Peyer's patch (tissue), 4 donors: ENCODE measurements around the gene FBXO42. TPM values are rescaled to one million over a fixed set of nuclear protein-coding genes. Genes with fewer than 3 reads are reported as not detected.
"Not testable (repeated sequence)": the region's sequence is repeated elsewhere in the genome, so short reads cannot be mapped to it uniquely, and the experiment has no call there.

Experiments used
- DNase-seq, 3 donors: peaks; one replicate each; pipeline ENCODE4 v3.0.0-alpha.2; 2017 to 2019
- H3K27ac ChIP-seq, 4 donors: fragments of 200-600 bp; sonication (generic); one replicate each; pipeline ENCODE4 v1.5.1; 2016 to 2019
- H3K27me3 ChIP-seq, 2 donors: fragments of 200-600 bp; sonication (generic); one replicate each; pipeline ENCODE4 v1.5.1; 2019
- H3K36me3 ChIP-seq, 3 donors: fragments of 200-600 bp; sonication (generic); one replicate each; pipeline ENCODE4 v1.5.1; 2016 to 2019
- H3K4me1 ChIP-seq, 4 donors: fragments of 200-600 bp; sonication (generic); one replicate each; pipeline ENCODE4 v1.5.1; 2016 to 2019
- H3K4me3 ChIP-seq, 4 donors: fragments of 200-600 bp; sonication (generic); 1 replicate in 3 of 4; 2 replicates in 1 of 4; pipeline ENCODE4 v1.5.1; 2016 to 2019; ENCODE audit warnings: mild to moderate bottlenecking in 1 of 4
- H3K9me3 ChIP-seq, 4 donors: fragments of 200-600 bp; sonication (generic); one replicate each; pipeline ENCODE4 v1.5.1; 2016 to 2019; ENCODE audit warnings: mild to moderate bottlenecking in 1 of 4
- POLR2A ChIP-seq, 2 donors: fragments of 450-650 bp; IDR thresholded peaks; one replicate each; pipeline ENCODE4 v1.5.1; 2017; ENCODE audit warnings: antibody characterized with exemption in 2 of 2, mild to moderate bottlenecking in 2 of 2, moderate library complexity in 2 of 2
- total RNA-seq, 4 donors: library from RNA; depleted of rRNA; stranded (reverse); fragments of >200 nt; gene quantifications; one replicate each; pipeline ENCODE4 v1.1.0, GENCODE V29; 2016
- TF ChIP-seq, protein P1 (sequence below), 6 experiments: fragments of 450-650 bp in 4 of 6; fragments of 200-600 bp in 2 of 6; sonication (generic) in 1 of 6; IDR thresholded peaks; one replicate each; pipeline ENCODE4 v1.5.1; 2017 to 2019; ENCODE audit warnings: antibody characterized with exemption in 6 of 6, mild to moderate bottlenecking in 3 of 6, moderate library complexity in 1 of 6

Gene FBXO42
- total RNA-seq, 4 donors from 2014 or later: 15.7 to 29.4 (median 24.5) TPM

DNA sequence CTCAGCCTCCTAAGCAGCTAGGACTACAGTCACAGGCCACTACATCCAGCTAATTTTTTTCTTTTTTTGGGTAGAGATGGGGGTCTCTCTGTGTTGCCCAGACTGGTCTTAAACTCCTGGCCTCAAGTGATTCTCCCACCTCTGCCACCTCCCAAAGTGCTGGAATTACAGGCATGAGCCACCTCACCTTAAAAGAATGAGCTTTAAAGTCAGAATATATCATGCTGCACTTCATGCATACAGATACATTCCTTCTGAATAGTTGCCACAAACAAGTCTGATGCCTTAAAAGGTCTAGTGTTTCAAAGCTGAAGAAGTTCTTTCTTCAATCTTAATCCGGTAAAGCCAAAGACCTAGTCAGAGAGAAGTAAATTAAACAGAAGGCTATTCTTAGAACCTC lies 91.5 kb downstream of the FBXO42 start:
- no peaks in the 10 kb centered on the region for H3K4me1 ChIP-seq
- no peak overlapping the region for H3K27ac ChIP-seq
- H3K36me3 ChIP-seq: peaks cover 0 to 9% (median 0%) of the 10 kb centered on the region in 3 donors
- TF ChIP-seq, protein P1, sequence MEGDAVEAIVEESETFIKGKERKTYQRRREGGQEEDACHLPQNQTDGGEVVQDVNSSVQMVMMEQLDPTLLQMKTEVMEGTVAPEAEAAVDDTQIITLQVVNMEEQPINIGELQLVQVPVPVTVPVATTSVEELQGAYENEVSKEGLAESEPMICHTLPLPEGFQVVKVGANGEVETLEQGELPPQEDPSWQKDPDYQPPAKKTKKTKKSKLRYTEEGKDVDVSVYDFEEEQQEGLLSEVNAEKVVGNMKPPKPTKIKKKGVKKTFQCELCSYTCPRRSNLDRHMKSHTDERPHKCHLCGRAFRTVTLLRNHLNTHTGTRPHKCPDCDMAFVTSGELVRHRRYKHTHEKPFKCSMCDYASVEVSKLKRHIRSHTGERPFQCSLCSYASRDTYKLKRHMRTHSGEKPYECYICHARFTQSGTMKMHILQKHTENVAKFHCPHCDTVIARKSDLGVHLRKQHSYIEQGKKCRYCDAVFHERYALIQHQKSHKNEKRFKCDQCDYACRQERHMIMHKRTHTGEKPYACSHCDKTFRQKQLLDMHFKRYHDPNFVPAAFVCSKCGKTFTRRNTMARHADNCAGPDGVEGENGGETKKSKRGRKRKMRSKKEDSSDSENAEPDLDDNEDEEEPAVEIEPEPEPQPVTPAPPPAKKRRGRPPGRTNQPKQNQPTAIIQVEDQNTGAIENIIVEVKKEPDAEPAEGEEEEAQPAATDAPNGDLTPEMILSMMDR (IDR thresholded peaks at IDR 0.05): no peak
- TF ChIP-seq POLR2A (IDR thresholded peaks at IDR 0.05): no peak
- no peak for DNase-seq
- no peak overlapping the region for H3K4me3 ChIP-seq
- H3K9me3 ChIP-seq: no peaks in the 10 kb centered on the region
- no peaks in the 10 kb centered on the region for H3K27me3 ChIP-seq

DNA sequence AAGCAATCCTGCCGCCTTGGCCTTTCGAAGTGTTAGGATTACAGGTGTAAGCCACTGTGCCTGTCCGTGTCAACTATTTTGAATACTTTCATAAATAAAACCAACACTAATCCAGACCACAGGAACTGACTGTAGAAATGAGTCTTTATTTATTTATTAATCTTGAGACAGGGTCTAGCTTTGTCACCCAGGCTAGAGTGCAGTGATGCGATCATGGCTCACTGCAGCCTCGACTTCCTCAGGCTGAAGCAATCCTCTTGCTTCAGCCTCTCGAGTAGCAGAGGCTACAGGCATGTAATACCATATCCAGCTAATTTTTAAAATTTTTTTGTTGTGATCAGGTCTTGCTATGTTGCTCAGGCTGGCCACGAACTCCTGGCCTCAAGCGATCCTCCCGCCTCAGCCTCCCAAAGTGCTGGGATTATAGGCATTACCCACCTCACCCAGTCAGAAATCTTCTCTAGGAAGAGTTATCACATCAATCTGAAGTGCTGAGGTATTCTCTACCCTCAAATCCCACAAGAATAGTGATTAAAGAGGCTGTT lies 93.6 kb downstream of the FBXO42 start:
- no peak for TF ChIP-seq POLR2A (IDR thresholded peaks at IDR 0.05)
- TF ChIP-seq, protein P1 (IDR thresholded peaks at IDR 0.05): no peak
- Histone ChIP-seq H3K36me3 (peaks cover 0 to 29% (median 0%) of the 10 kb centered on the region in 3 donors), H3K27ac (no peak overlapping the region), H3K4me3 (no peak overlapping the region), H3K9me3 (no peaks in the 10 kb centered on the region), H3K4me1 (no peaks in the 10 kb centered on the region), H3K27me3 (no peaks in the 10 kb centered on the region)
- DNase-seq: no peak

GRCh38 chr1:16257968-16258367 lies 94.3 kb downstream of the FBXO42 start:
- Histone ChIP-seq H3K36me3 (peaks cover 0 to 36% (median 0%) of the 10 kb centered on the region in 3 donors), H3K27me3 (no peaks in the 10 kb centered on the region), H3K4me3 (no peak overlapping the region), H3K9me3 (no peaks in the 10 kb centered on the region), H3K27ac (no peak overlapping the region), H3K4me1 (no peaks in the 10 kb centered on the region)
- TF ChIP-seq, protein P1 (IDR thresholded peaks at IDR 0.05): no peak
- no peak for TF ChIP-seq POLR2A (IDR thresholded peaks at IDR 0.05)
- DNase-seq: no peak

- not testable (repeated sequence) for H3K27ac ChIP-seq, H3K9me3 ChIP-seq, H3K4me3 ChIP-seq, H3K27me3 ChIP-seq, H3K4me1 ChIP-seq, DNase-seq
- H3K36me3 ChIP-seq: peaks cover 0 to 40% (median 0%) of the 10 kb centered on the region in 3 donors
Measured at GRCh38 chr1:16257556-16257955, 94.7 kb downstream of the FBXO42 start.

DNA sequence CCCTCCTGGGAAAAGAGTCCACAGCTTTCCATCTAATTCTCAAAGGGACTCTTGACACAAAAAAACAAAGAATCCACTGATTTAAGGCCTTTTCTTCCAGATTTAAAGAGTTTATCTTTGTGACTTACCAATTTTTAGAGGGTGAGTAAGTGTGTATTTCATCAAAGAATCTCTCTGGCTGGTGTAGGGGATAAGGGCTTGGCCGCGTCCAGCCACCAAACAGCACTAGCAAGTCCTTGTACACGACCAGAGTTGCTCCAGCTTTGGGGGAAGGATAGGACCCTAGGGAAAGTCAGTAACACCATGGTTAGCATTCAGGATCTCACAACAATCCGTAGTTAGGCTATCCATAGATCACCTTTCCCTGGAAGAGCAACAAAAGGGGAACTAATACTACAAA lies 95.8 kb downstream of the FBXO42 start:
- Histone ChIP-seq H3K27me3 (no peaks in the 10 kb centered on the region), H3K27ac (no peak overlapping the region), H3K36me3 (peaks cover 0 to 51% (median 0%) of the 10 kb centered on the region in 3 donors), H3K4me3 (no peak overlapping the region), H3K4me1 (no peaks in the 10 kb centered on the region), H3K9me3 (no peaks in the 10 kb centered on the region)
- no peak for TF ChIP-seq POLR2A (IDR thresholded peaks at IDR 0.05)
- TF ChIP-seq, protein P1 (IDR thresholded peaks at IDR 0.05): no peak
- no peak for DNase-seq

- TF ChIP-seq, protein P1 (IDR thresholded peaks at IDR 0.05): no peak
- no peak for TF ChIP-seq POLR2A (IDR thresholded peaks at IDR 0.05)
- no peak for DNase-seq
- H3K4me3 ChIP-seq: no peak overlapping the region
- H3K27ac ChIP-seq: no peak overlapping the region
- H3K4me1 ChIP-seq: peaks cover 0 to 10% (median 2%) of the 10 kb centered on the region in 4 donors
- peaks cover 0 to 62% (median 0%) of the 10 kb centered on the region in 3 donors for H3K36me3 ChIP-seq
- H3K9me3 ChIP-seq: no peaks in the 10 kb centered on the region
- H3K27me3 ChIP-seq: no peaks in the 10 kb centered on the region
Measured at GRCh38 chr1:16254263-16254928, 97.9 kb downstream of the FBXO42 start.
